OCI-LY7 (cell line): ENCODE measurements around the gene EIPR1.

Experiments used
- EZH2phosphoT487 ChIP-seq: fragments of 200-600 bp; sonication (generic); IDR thresholded peaks from 2 replicates; pipeline ENCODE4 v1.6.1; 2018; ENCODE audit warnings: low read depth, borderline replicate concordance, mild to moderate bottlenecking, mixed run types, antibody characterized with exemption, low read length, moderate library complexity, mixed read lengths
- TF ChIP-seq, protein P1 (sequence below): fragments of 200-600 bp; sonication (generic); conservative IDR thresholded peaks from 2 replicates; pipeline ENCODE4 v1.5.1; 2014; ENCODE audit warnings: mild to moderate bottlenecking, antibody characterized with exemption, low read length, moderate library complexity, mixed read lengths

DNA sequence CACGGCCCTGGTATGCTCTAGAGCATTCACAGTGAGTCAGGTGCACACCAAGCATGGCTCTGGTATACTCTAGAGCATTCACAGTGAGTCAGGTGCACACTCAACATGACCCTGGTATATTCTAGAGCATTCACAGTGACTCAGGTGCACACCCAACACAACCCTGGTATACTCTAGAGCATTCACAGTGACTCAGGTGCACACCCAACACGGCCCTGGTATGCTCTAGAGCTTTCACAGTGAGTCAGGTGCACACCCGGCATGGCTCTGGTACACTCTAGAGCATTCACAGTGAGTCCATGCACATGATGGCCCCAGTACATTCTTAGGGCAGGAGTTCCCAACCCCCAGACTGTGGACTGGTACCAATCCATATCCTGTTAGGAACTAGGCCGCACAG lies 158.1 kb downstream of the EIPR1 start:
- TF ChIP-seq, protein P1, sequence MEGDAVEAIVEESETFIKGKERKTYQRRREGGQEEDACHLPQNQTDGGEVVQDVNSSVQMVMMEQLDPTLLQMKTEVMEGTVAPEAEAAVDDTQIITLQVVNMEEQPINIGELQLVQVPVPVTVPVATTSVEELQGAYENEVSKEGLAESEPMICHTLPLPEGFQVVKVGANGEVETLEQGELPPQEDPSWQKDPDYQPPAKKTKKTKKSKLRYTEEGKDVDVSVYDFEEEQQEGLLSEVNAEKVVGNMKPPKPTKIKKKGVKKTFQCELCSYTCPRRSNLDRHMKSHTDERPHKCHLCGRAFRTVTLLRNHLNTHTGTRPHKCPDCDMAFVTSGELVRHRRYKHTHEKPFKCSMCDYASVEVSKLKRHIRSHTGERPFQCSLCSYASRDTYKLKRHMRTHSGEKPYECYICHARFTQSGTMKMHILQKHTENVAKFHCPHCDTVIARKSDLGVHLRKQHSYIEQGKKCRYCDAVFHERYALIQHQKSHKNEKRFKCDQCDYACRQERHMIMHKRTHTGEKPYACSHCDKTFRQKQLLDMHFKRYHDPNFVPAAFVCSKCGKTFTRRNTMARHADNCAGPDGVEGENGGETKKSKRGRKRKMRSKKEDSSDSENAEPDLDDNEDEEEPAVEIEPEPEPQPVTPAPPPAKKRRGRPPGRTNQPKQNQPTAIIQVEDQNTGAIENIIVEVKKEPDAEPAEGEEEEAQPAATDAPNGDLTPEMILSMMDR = no peak
- TF ChIP-seq EZH2phosphoT487 = no peak
